ENCODE results near the gene WDR72. TPM values are rescaled to one million over a fixed set of nuclear protein-coding genes. Genes with fewer than 3 reads are reported as not detected.

WDR72 gene
- total and polyA plus RNA-seq, 2 of the 13 experiments (the other 11 are each of a cell fraction or from before 2014, with no cell fraction given): 0.21 to 0.60 TPM

- Histone ChIP-seq H2AFZ (ENCODE audit: low read length) (no peak overlapping the region), H3K27ac (ENCODE audit: extremely low read length, insufficient read depth, low read length) (no peak overlapping the region), H3K4me2 (ENCODE audit: low read depth, low read length) (no peak overlapping the region), H3K9ac (ENCODE audit: insufficient read depth, low read depth, low read length) (no peak overlapping the region), H3K36me3 (replicated peaks in 1 of 2; ENCODE audit: control insufficient read depth in 1 of 2, insufficient read depth in 2 of 2, low read length in 2 of 2) (no peaks in the 10 kb centered on the region), H4K20me1 (ENCODE audit: insufficient read depth, low read length) (no peaks in the 10 kb centered on the region), H3K27me3 (ENCODE audit: control insufficient read depth in 1 of 2, insufficient read depth in 2 of 2, low read length in 2 of 2) (no peaks in the 10 kb centered on the region), H3K9me3 (ENCODE audit: low read length) (no peaks in the 10 kb centered on the region), H3K79me2 (ENCODE audit: insufficient read depth, low read length) (no peaks in the 10 kb centered on the region), H3K4me3 (replicated peaks in 1 of 3; ENCODE audit: insufficient read depth in 1 of 3, low read depth in 2 of 3, low read length in 3 of 3) (no peak overlapping the region), H3K4me1 (ENCODE audit: insufficient read depth, low read length) (peaks cover 6% of the 10 kb centered on the region)
- TF ChIP-seq STAG1 (CRISPR knock-in tag; IDR thresholded peaks at IDR 0.05): peak; percentile 75
- TF ChIP-seq CTCF (CRISPR knock-in tag; IDR thresholded peaks at IDR 0.05): peak; percentile 68
- no peak for TF ChIP-seq HMGXB4 (CRISPR knock-in tag; IDR thresholded peaks at IDR 0.05; ENCODE audit: borderline replicate concordance in 1 of 2, low read depth in 1 of 2)
- peak; percentile 55 for TF ChIP-seq SMC3 (IDR thresholded peaks at IDR 0.05; ENCODE audit: low read length)
- no TSS peak for BruUV-seq (replicated peaks)
- peak; percentile 72 for FAIRE-seq
- intact Hi-C loops (cut with micrococcal nuclease; ENCODE audit: unreplicated experiment): loop anchor here (1.0 to 10.0 kb wide), 4 partner anchors 262 to 950 kb away; no protein-coding TSS in a partner anchor
- CTCF ChIA-PET (ENCODE audit: low intra/inter-chr PET ratio, low total read pairs): interaction anchor here (0.7 to 1.7 kb wide), 2 partner anchors 937 to 951 kb away, joined by 3 to 7 read pairs; no protein-coding TSS in a partner anchor
- DNase-seq (ENCODE audit: low spot score): peak; percentile 20
- 25% methylated on average over 3 of the region's 3 CpGs for WGBS (ENCODE audit: low lambda C conversion rate)
- POLR2A ChIA-PET: no interaction called here
- in situ Hi-C loops (cut with HindIII; ENCODE audit: extremely low pct_ligation_motif_present, low pct_unique_long_range_greater_than_20kb): loop anchor here (10.0 kb wide), 1 partner anchor 932 kb away; no protein-coding TSS in a partner anchor
- peak; percentile 48; the same call in 1 of the 3 replicates for ATAC-seq
These were observed 42.3 kb downstream of the WDR72 start for GRCh38 chr15:53716909-53717876.

Data from HepG2 (cell line).